DOHH2 (cell line): Measurements from ENCODE around the gene AQP12A.

Experiments used
- H3F3A ChIP-seq: fragments of 200-600 bp; sonication (generic), shearing (Covaris generic); 2 replicates; pipeline ENCODE4 v1.6.0; 2016; ENCODE audit warnings: antibody characterized with exemption, mild to moderate bottlenecking; ENCODE audit not compliant: control insufficient read depth, insufficient read depth
- H3K27ac ChIP-seq: fragments of 200-600 bp; sonication (generic); 2 replicates; pipeline ENCODE4 v1.5.1; 2014; ENCODE audit warnings: low read depth, mild to moderate bottlenecking, low read length, moderate library complexity
- H3K27me3 ChIP-seq: fragments of 200-600 bp; sonication (generic); 2 replicates; pipeline ENCODE4 v1.6.1; 2014; ENCODE audit warnings: mild to moderate bottlenecking, low read length, mixed read lengths; ENCODE audit not compliant: control insufficient read depth
- H3K36me3 ChIP-seq: fragments of 200-600 bp; sonication (generic); 2 replicates; pipeline ENCODE4 v1.6.1; 2014; ENCODE audit warnings: mild to moderate bottlenecking, low read length, moderate library complexity, mixed read lengths; ENCODE audit not compliant: control insufficient read depth
- H3K4me1 ChIP-seq: fragments of 200-600 bp; sonication (generic); 2 replicates; pipeline ENCODE4 v1.6.1; 2014; ENCODE audit warnings: mild to moderate bottlenecking, low read length, mixed read lengths; ENCODE audit not compliant: control insufficient read depth
- H3K4me2 ChIP-seq: fragments of 200-600 bp; sonication (generic); 2 replicates; pipeline ENCODE4 v1.6.0; 2014; ENCODE audit warnings: mild to moderate bottlenecking, low read length, moderate library complexity
- H3K4me3 ChIP-seq: fragments of 200-600 bp; sonication (generic); 2 replicates; pipeline ENCODE4 v1.5.1; 2014; ENCODE audit warnings: mild to moderate bottlenecking, low read length, mixed read lengths
- H3K79me2 ChIP-seq: fragments of 200-600 bp; sonication (generic); 2 replicates; pipeline ENCODE4 v1.6.1; 2014; ENCODE audit warnings: mild to moderate bottlenecking, low read length, mixed read lengths; ENCODE audit not compliant: control insufficient read depth
- H3K9me2 ChIP-seq: fragments of 200-600 bp; sonication (generic); replicated peaks from 2 replicates; pipeline ENCODE4 v1.6.1; 2014; ENCODE audit warnings: mild to moderate bottlenecking, low read length, mixed read lengths; ENCODE audit not compliant: control insufficient read depth
- H3K9me3 ChIP-seq: fragments of 200-600 bp; sonication (generic); 2 replicates; pipeline ENCODE4 v1.6.1; 2014; ENCODE audit warnings: antibody characterized with exemption, low read length, mixed read lengths; ENCODE audit not compliant: control insufficient read depth, insufficient read depth
- H4K20me1 ChIP-seq: fragments of 200-600 bp; sonication (generic); 2 replicates; pipeline ENCODE4 v1.6.0; 2014; ENCODE audit warnings: low read depth, mild to moderate bottlenecking, antibody characterized with exemption, low read length, moderate library complexity; ENCODE audit not compliant: control insufficient read depth, insufficient read depth
- CTCF ChIP-seq: fragments of 200-600 bp; sonication (generic); IDR thresholded peaks from one replicate; pipeline ENCODE4 v1.5.1; 2014; ENCODE audit warnings: antibody characterized with exemption, mild to moderate bottlenecking, low read depth, low read length; ENCODE audit not compliant: poor library complexity, severe bottlenecking
- EZH2phosphoT487 ChIP-seq: fragments of 200-600 bp; sonication (generic); IDR thresholded peaks from 2 replicates; pipeline ENCODE4 v1.6.1; 2017; ENCODE audit warnings: borderline replicate concordance, mild to moderate bottlenecking, antibody characterized with exemption, low read length, moderate library complexity, mixed read lengths

AQP12A gene

GRCh38 chr2:240713071-240713927 lies 21.6 kb downstream of the AQP12A start:
- Histone ChIP-seq H3K9me3 (no peaks in the 10 kb centered on the region), H3K4me2 (no peak overlapping the region), H3K4me3 (no peak overlapping the region), H3K4me1 (no peaks in the 10 kb centered on the region), H3K27ac (no peak overlapping the region), H3K79me2 (no peaks in the 10 kb centered on the region), H4K20me1 (no peaks in the 10 kb centered on the region), H3K36me3 (no peaks in the 10 kb centered on the region), H3F3A (no peaks in the 10 kb centered on the region), H3K27me3 (no peaks in the 10 kb centered on the region), H3K9me2 (no peaks in the 10 kb centered on the region)
- TF ChIP-seq EZH2phosphoT487 (no peak), CTCF (no peak)

GRCh38 chr2:240713928-240714746 lies 22.5 kb downstream of the AQP12A start:
- Histone ChIP-seq H3K4me1 (no peaks in the 10 kb centered on the region), H3K9me2 (no peaks in the 10 kb centered on the region), H3K27ac (no peak overlapping the region), H3K4me3 (no peak overlapping the region), H3K9me3 (no peaks in the 10 kb centered on the region), H3F3A (no peaks in the 10 kb centered on the region), H3K79me2 (no peaks in the 10 kb centered on the region), H3K36me3 (no peaks in the 10 kb centered on the region), H3K4me2 (no peak overlapping the region), H3K27me3 (no peaks in the 10 kb centered on the region), H4K20me1 (no peaks in the 10 kb centered on the region)
- TF ChIP-seq CTCF = no peak
- no peak for TF ChIP-seq EZH2phosphoT487

- Histone ChIP-seq H3K27me3 (no peaks in the 10 kb centered on the region), H4K20me1 (no peaks in the 10 kb centered on the region), H3K27ac (no peak overlapping the region), H3K36me3 (no peaks in the 10 kb centered on the region), H3F3A (no peaks in the 10 kb centered on the region), H3K4me3 (no peak overlapping the region), H3K4me1 (no peaks in the 10 kb centered on the region), H3K9me2 (no peaks in the 10 kb centered on the region), H3K9me3 (no peaks in the 10 kb centered on the region), H3K4me2 (no peak overlapping the region), H3K79me2 (no peaks in the 10 kb centered on the region)
- no peak for TF ChIP-seq CTCF
- TF ChIP-seq EZH2phosphoT487 = no peak
Observed at GRCh38 chr2:240714747-240715725, 23.4 kb downstream of the AQP12A start.
